Mucosa of descending colon (tissue), 3 donors: Measurements from ENCODE around the gene ENTPD7. TPM values are rescaled to one million over a fixed set of nuclear protein-coding genes. Genes with fewer than 3 reads are reported as not detected.
A peak's percentile ranks its signal among the peaks of the same experiment; 100 is the strongest.

ENCODE experiments used
- ATAC-seq: fragments of 200-7000 bp; cut with Tn5 transposase; one replicate; pipeline ENCODE4 v1.9.1; 2020; ENCODE audit warnings: mild to moderate bottlenecking, moderate library complexity
- DNase-seq, 3 donors: peaks; one replicate each; pipeline ENCODE4 v3.0.0-alpha.2; 2020
- H3K36me3 ChIP-seq: fragments of 200-600 bp; one replicate; pipeline ENCODE4 v1.8.0; 2021; ENCODE audit warnings: low read depth, mild to moderate bottlenecking
- H3K4me1 ChIP-seq: fragments of 200-600 bp; one replicate; pipeline ENCODE4 v1.8.0; 2021; ENCODE audit warnings: low read depth, mild to moderate bottlenecking
- H3K4me3 ChIP-seq: fragments of 200-600 bp; one replicate; pipeline ENCODE4 v1.8.0; 2021; ENCODE audit warnings: mild to moderate bottlenecking
- H3K9me3 ChIP-seq: fragments of 200-600 bp; one replicate; pipeline ENCODE4 v1.8.0; 2021; ENCODE audit warnings: mild to moderate bottlenecking
- CTCF ChIP-seq: fragments of 200-600 bp; IDR thresholded peaks from one replicate; pipeline ENCODE4 v1.8.0; 2022; ENCODE audit warnings: antibody characterized with exemption, mild to moderate bottlenecking
- intact Hi-C, 2 donors: fragments of 100-400 bp; cut with DNase I in 1 of 2; cut with micrococcal nuclease in 1 of 2; formaldehyde crosslinking; loops; one replicate each; pipeline versions ENCODE4 v1.11.0 to v1.11.1; 2022; cut with DNase I, micrococcal nuclease
- total RNA-seq, 3 donors: library from RNA; stranded (reverse); fragmentation: NEBNext Ultra II Directional in 2 of 3; extraction: Animal tissue kit (Norgen Biotek cat#: 25700) in 2 of 3; gene quantifications; one replicate each; pipeline versions ENCODE4 v1.2.1 to v1.2.4, GENCODE V29; 2021 to 2023
- donor health status: DM: no; HTN: no; CAD: no; lungs with moderate emphysema.
- donor health status: DM: no; HTN: no; CAD: no.
- donor health status: DM: no; HTN: yes; CAD: no.

The ENTPD7 gene
- total RNA-seq, 3 donors from 2014 or later, result 10.2 to 20.5 (median 14.3) TPM

GRCh38 chr10:99672884-99673283 is 13.6 kb downstream of the ENTPD7 start:
- no peak for ATAC-seq
- DNase-seq, result no peak
- Histone ChIP-seq H3K4me3 (no peak overlapping the region), H3K4me1 (no peaks in the 10 kb centered on the region), H3K36me3 (no peaks in the 10 kb centered on the region), H3K9me3 (no peaks in the 10 kb centered on the region)
- intact Hi-C loops, result no loop called here
- no peak for TF ChIP-seq CTCF

- TF ChIP-seq CTCF, result no peak
- DNase-seq, result no peak
- Histone ChIP-seq H3K4me3 (no peak overlapping the region), H3K4me1 (no peaks in the 10 kb centered on the region), H3K36me3 (no peaks in the 10 kb centered on the region), H3K9me3 (no peaks in the 10 kb centered on the region)
- intact Hi-C loops, result no loop called here
- ATAC-seq, result peak; percentile 23
These were observed 14.2 kb downstream of the ENTPD7 start for GRCh38 chr10:99673492-99673891.

GRCh38 chr10:99674762-99675161 is 15.5 kb downstream of the ENTPD7 start:
- no peak for TF ChIP-seq CTCF
- DNase-seq, result no peak
- H3K4me1 ChIP-seq, result no peaks in the 10 kb centered on the region
- intact Hi-C loops, result no loop called here
- H3K4me3 ChIP-seq, result no peak overlapping the region
- ATAC-seq, result no peak
- H3K36me3 ChIP-seq, result no peaks in the 10 kb centered on the region
- H3K9me3 ChIP-seq, result no peaks in the 10 kb centered on the region

- no peak for DNase-seq
- intact Hi-C loops, result no loop called here
- ATAC-seq, result no peak
These were observed 17.1 kb downstream of the ENTPD7 start for GRCh38 chr10:99676426-99676825.

GRCh38 chr10:99676895-99677294 is 17.6 kb downstream of the ENTPD7 start:
- ATAC-seq (no peak), DNase-seq (no peak)
- no peak for TF ChIP-seq CTCF
- intact Hi-C loops, result no loop called here
- Histone ChIP-seq H3K9me3 (no peaks in the 10 kb centered on the region), H3K4me3 (no peak overlapping the region), H3K36me3 (no peaks in the 10 kb centered on the region), H3K4me1 (peaks cover 5% of the 10 kb centered on the region)

More at GRCh38 chr10:99676426-99676825, 17.1 kb downstream of the ENTPD7 start:
- Histone ChIP-seq H3K9me3 (no peaks in the 10 kb centered on the region), H3K4me1 (no peaks in the 10 kb centered on the region), H3K4me3 (no peak overlapping the region), H3K36me3 (no peaks in the 10 kb centered on the region)
- no peak for TF ChIP-seq CTCF

- Histone ChIP-seq H3K4me3 (no peak overlapping the region), H3K9me3 (no peaks in the 10 kb centered on the region), H3K4me1 (peaks cover 10% of the 10 kb centered on the region), H3K36me3 (no peaks in the 10 kb centered on the region)
- DNase-seq, result no peak
- no peak for ATAC-seq
- no peak for TF ChIP-seq CTCF
- intact Hi-C loops, result no loop called here
These were observed 19.6 kb downstream of the ENTPD7 start for GRCh38 chr10:99678921-99679320.
